Posterior cingulate gyrus (tissue), 11 donors: ENCODE results near the gene KIF1C.

Experiments
- DNase-seq, 10 donors: peaks; one replicate each; pipeline versions ENCODE4 v3.0.0 to v3.0.0-alpha.2; 2020 to 2021; ENCODE audit warnings: mixed read lengths in 3 of 10
- intact Hi-C: fragments of 100-400 bp; cut with DNase I; formaldehyde crosslinking; loops from one replicate; pipeline ENCODE4 v1.15.1; 2023

Gene KIF1C

DNA sequence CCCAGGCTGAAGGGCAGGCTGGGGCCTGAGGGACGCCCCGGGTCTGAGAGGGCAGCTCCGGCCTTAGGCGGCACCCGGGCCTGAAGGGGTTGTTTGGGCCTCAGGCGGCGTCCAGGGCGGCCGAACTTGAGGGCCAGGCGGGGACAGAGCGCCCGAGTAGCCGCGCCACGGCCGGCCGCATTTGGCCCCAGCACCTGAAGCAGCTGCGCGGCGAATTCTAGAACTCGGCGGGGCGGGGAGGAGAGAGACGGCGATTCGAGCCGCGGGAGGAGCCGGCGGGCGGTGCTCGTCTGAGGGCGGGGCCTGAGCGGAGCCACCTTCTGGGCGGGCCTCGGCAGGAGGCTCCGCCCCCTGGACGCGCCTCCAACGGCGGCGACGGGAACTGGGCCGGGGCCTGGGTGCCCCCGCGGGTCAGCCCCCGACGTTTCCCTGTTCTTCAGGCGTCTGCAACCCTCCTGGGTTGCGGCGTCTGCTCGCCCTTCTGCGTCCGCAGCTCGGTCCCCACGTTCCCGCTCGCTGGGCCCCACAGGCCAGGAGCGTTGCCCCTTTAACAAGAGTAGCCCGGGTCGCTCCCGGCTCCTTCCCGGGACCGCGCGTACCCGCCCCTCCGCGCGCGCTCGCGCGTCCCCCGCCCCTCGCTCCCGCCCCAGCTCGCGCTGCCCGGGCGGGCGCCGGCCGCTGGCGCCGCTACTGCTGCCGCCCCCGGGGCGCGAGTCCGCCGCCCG is at the start of gene KIF1C, which contains the start of gene INCA1:
TSS of gene KIF1C (plus strand) at position 649 of the 725 bp plus-strand sequence. CDS start 2,297 bp downstream, outside the sequence.
TSS of gene INCA1 (minus strand) at position 221 of the 725 bp plus-strand sequence. CDS start 3,085 bp downstream, outside the sequence.
- intact Hi-C loops: loop anchor here (1.0 kb wide), 1 partner anchor 30 kb away; the partner anchor contains the start of gene SPAG7
- peak; percentile 87 to 99 (median 95) for DNase-seq

DNA sequence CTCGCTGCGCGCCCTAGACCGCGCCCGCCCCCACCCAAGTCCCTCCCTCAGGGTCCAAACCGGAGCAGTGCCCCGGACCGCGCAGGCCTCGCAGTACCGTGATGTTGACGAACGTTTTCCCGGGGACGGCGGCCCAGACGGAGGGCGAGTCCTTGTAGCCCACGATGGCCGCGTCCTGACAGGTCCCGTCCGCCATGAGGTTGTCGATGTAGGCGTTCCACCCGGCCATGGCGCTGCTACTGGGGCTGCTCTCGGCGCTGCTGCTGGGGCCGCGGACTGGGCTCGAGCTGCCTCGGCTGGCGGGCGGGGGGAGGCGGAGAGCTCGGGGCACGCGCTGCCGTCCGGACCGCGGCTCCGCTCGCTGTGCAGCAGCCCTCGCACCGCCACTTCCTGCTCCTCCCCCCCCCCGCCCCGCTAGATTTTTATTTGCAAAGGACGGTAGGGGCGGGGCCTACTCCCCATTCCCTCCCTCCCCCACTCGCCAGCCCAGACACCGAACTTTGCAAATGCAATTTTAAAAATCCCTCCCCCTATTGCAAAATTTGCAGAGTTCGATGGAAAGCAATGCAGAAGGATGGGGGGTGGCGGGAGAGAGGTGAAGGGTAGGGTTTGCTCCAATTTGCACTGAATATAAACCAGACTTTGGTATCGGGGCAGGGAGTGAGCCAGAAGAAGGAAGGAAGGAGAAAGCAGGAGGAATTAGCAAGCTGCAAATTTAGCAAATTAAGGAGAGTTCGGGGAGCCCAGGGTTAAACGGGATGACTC is 49.4 kb upstream of the KIF1C start, which contains the start of gene PFN1:
TSS of gene PFN1 (minus strand) at position 365 of the 765 bp plus-strand sequence. CDS start at position 229, 136 bp downstream.
- intact Hi-C loops: loop anchor here (1.0 to 5.0 kb wide), 2 partner anchors 19 to 39 kb away; partner anchors contain the start of genes CAMTA2 and SPAG7

DNA sequence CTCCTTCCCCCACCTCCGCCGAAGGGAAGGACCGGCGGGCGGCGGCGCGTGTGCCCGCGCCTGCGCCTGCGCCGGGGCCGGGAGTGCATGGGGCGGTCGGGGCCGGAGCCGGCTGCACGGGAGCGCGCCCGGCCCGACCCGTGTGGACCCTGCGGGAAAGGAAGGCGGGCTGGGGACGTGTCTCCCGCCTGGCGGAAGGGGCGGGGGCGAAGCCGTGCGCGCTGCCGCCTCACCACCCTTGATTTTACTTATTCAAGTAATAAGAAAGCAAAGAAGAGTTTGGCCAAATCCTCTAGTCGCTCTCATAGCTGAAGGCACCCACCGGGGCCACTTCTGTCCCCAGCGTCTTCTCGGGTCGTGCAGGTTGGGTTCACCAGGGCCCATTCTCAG is 48.8 kb upstream of the KIF1C start:
- peak; percentile 55 to 96 (median 69) for DNase-seq

More for the DNA sequence above, 49.4 kb upstream of the KIF1C start, which contains the start of gene PFN1:
- peak; percentile 63 to 96 (median 80) for DNase-seq

DNA sequence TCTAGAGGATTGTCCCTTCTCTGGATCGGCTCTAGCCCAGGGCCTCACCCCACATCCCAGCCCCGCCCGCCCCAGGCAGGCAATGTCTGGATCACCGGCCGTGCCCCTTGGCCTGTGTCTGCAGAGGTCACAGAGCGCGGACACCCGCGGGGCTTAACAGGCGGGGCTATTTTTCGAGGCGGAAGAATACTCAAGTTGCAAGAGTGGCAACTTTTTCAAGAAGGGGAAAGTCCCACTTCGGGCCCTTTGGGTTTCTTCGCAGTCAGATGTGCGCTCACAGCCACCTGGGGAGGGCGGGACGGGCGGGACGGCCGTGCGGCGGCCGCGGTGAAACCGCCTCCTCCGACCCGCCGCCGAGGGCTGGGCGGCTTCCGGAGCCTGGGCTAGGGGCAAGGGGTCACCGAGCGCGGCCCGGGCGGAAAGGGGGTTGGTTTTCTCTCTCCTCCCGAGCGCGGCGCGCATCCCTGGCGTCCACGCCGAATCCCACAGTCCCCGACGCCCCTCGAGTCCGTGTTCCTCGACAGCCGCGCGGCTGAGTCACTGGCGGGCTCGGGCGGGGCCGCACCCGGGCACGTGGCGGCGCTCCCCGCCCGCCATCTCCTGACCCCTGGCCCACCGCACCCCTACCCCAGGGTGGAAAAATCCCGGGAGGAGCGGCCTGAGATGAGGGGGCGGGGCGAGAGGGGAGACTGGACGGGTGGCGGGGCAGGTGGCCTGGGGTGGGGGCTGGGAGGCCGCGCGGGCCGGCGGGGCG is 48.3 kb upstream of the KIF1C start:
- intact Hi-C loops: loop anchor here (5.0 kb wide), 1 partner anchor 38 kb away; the partner anchor contains the start of gene CAMTA2
- DNase-seq: peak in 2 of 10 donors; percentile 34 to 86

More for the DNA sequence above, 48.8 kb upstream of the KIF1C start:
- intact Hi-C loops: loop anchor here (1.0 to 5.0 kb wide), 2 partner anchors 18 to 38 kb away; partner anchors contain the start of genes CAMTA2 and SPAG7

DNA sequence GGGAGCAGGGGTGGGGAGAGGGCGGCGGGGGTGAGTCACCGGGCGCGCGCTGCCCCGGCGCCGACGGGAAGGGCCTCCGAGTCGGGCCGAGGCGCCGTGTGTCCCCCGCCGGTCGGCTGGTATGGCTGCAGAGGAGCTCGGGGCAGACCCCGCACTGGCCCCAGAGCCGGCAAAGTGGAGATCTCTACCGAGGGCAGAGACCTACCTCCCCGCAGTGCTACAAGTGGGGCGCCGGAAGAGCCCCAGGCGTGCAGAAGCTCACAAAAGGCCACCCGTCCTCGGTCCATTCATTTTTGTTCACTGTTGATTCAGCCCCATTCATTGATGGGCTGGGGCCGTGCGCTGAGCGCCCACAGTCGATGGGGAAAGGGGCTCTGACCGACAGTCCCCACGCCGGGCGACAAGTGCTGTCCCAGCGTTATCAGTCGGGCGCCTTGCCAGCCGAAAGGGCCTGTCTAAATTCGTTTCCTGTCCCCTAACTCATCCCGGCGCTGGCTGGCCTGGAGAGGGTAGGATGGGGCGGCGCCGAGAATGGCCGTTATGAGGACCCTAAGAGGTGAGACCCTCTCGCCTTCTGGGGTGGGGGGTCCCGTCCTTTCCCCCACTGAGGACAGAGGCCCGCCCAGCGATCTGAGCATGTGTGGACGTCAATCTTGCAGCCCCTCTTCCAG is 47.5 kb upstream of the KIF1C start:
- DNase-seq: peak in 3 of 10 donors; percentile 19 to 87 (median 64)
- intact Hi-C loops: no loop called here

DNA sequence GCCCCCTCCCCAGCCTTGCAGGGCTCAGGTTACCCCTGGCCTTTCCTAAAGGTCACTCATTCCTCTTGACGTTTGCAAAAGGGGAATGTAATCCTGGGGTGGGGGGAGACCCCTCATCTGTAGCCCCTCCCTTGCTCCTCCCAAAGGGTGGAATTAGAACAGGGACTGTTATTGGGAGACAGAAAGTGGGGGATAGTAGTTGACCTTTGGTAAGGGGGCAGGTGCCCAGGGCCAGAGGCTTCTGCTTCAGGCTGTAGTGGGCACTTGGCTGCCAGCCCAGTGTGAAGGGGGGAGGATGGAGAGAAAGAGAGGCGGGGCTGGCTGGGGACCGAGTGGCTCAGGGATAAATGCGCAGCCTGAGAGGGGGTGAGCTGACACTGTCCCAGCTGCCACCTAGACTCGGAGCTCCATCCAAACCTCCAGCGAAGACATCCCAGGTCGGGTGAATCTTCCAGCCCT is 47.0 kb upstream of the KIF1C start, which contains the start of gene ENO3:
TSS of gene ENO3 (plus strand) at position 374 of the 459 bp plus-strand sequence. CDS start 711 bp downstream, outside the sequence.
- peak in 1 of 10 donors; percentile 63 for DNase-seq
- intact Hi-C loops: no loop called here

DNA sequence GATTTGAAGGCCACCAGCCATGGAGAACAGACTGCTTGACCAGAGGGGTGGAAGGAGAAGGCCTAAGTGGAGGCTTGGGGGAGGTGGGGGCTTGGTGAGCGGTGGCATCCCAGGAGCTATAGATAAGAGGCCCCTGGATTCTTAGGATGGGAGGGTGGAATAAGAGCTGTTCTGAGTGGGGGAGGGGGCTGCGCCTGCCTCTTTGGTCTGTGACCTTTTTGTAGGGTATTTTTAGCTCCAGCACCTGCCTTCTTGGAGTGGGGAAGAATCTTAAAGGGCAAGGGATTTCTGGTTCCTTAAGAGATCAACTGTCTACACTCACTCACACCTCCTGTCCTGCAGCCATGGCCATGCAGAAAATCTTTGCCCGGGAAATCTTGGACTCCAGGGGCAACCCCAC is 46.3 kb upstream of the KIF1C start:
- intact Hi-C loops: no loop called here

DNA sequence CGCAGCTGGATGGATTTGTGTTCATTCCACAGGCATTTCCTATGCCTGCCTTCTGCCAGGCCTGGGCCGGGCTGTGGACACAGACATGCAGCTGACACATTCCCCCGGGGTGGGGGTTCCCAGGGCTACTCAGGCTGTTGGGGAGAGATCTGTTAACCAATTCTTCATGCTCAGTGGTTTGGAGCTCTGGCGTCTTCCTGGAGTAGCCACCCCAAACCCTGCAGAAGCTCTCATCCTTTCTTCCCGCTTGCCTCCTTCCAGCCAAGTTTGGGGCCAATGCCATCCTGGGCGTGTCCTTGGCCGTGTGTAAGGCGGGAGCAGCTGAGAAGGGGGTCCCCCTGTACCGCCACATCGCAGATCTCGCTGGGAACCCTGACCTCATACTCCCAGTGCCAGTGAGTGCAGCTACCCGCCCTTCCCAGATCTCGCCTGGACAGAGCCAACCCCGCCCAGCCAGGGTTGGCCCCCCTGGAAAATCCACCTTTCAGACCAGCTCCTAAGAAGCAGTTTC is 44.2 kb upstream of the KIF1C start:
- intact Hi-C loops: no loop called here

More for the DNA sequence above, 46.3 kb upstream of the KIF1C start:
- DNase-seq: peak in 1 of 10 donors; percentile 28

DNA sequence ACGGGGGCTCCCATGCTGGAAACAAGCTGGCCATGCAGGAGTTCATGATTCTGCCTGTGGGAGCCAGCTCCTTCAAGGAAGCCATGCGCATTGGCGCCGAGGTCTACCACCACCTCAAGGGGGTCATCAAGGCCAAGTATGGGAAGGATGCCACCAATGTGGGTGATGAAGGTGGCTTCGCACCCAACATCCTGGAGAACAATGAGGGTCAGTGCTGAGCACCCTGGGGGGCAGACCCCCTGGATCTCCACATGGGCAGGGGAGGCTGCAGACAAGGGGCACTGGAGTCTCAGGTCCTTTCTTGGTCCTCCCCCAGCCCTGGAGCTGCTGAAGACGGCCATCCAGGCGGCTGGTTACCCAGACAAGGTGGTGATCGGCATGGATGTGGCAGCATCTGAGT is 42.7 kb upstream of the KIF1C start:
- peak in 2 of 10 donors; percentile 55 to 66 for DNase-seq
- intact Hi-C loops: no loop called here

More for the DNA sequence above, 44.2 kb upstream of the KIF1C start:
- DNase-seq: peak in 2 of 10 donors; percentile 45 to 77

DNA sequence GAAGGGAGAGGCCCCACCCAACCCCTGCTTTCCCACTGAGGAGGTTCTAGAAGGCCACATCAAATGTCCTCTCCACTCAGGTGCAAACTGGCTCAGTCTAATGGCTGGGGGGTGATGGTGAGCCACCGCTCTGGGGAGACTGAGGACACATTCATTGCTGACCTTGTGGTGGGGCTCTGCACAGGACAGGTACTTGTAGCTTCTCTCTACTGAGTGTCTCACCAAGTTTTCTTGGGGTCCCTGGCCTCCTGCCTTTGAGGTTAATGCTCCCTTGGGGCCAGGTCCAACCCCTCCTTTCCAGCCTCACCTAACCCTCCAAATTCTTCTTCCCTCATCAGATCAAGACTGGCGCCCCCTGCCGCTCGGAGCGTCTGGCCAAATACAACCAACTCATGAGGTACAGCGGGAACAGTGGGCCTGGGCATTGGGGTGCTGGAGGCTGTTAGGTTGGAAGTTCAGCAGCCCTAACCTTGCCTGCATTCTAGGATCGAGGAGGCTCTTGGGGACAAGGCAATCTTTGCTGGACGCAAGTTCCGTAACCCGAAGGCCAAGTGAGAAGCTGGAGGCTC is 41.2 kb upstream of the KIF1C start:
- DNase-seq: peak in 2 of 10 donors; percentile 51 to 58
- intact Hi-C loops: no loop called here

DNA sequence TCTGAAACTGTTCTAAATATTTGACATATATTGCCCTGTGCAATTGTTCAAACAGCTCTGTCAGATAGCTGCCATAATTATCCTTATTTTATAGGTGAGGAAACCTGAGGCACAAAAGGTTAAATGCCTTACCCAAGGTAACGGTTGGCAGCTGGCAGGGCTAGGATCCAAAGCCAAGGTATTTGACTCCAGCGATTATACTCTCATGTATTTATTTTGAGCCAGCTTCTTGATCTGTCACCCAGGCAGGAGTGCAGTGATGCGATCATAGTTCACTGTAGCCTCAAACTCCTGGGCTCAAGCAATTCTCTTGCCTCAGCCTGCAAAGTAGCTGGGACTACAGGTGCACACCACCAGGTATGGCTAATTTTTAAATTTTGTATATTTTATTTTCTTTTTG is 39.6 kb upstream of the KIF1C start:
- intact Hi-C loops: no loop called here

DNA sequence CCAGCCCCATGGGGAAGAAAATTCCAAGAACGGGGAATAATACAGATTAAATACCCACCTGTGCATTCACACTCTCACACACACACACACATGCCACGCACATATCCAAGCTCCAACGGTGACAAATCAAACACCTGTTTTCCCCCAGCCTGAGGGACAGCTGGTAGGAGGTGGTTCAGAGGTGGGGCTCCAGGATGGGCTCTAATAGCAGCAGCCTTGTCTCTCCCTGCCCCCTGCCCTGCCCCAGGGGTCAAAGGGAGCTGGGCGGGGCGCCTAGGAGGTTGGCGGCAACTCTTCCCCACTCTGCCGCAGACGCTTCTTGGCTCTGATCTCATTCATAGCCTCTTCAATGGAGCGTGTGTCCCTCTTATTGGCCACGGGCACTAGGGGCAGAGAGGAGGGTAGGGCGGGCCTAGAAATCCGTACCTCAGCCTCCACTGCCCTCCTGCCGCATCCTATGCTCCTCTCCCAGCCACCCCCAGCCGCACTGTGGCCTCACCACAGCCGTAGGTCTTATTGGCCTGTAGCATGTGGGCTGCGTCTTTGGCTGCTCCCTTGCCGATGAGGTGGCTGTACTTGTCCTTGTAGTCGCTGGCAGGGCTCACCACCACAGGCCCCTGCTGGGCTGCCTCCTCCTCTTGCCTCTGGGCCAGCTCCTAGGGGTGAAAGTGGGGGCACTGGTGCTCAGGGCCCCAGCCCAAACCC is 38.3 kb upstream of the KIF1C start:
- peak in 1 of 10 donors; percentile 39 for DNase-seq
- intact Hi-C loops: no loop called here

More for the DNA sequence above, 39.6 kb upstream of the KIF1C start:
- no peak for DNase-seq

DNA sequence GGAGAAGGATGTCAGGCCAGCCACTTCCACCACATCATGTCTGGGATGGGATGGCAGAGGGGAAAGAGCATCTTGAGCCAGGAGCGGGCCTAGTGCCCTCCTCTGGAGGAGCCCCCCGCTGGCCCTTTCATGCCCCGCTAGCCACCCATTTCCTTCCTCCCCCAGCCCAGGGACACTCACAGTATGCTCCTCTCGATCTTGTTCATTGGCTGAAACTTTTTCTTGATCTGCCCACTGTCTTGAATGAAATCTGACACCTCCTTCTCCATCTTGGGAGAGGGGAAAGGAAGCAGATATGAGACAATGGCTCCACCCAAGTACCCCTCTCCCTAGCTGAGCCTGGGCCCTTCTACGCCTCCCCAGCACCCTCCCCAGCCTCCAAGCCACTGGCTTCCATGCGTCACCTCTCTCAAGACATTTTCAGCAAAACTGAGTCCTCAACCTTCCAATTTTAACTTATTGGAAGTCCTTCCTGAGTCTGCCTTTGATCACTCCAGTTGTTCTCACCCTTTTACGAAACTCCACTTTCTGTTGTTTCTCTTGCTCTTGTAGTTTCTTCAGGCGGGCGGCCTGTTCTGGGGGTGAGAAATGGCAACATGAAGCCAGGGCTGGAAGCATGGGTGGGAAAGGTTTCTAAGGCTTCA is 37.3 kb upstream of the KIF1C start:
- peak in 1 of 10 donors; percentile 9 for DNase-seq
- intact Hi-C loops: loop anchor here (10.0 kb wide), 1 partner anchor 56 kb away; the partner anchor contains the start of gene CHRNE

DNA sequence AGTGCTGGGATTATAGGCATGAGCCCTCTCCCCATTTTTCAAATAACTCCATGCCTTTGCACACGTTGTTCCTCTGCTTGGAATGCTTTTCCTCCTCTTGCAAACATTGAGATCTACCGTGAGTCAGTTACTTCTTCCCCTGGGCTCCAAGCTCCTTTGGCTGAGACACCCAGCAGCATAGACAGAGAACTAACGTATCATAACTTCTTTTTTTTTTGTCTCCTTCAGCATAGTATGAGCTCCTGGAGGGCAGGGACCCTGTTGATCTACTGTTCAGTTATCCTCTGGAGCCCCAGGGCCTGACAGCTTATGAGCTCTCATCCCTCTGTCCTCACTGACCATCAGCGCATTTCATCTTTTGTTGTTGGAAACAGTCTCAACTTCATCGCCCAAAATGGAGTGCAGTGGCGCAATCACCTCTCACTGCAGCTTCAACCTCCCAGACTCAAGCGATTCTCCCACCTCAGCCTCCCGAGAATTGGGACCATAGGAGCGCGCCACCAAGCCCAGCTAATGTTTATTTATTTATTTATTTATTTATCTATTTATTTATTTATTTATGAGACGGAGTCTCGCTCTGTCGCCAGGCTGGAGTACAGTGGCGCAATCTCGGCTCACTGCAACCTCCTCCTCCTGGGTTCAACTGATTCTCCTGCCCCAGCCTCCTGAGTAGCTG is 32.3 kb upstream of the KIF1C start:
- peak in 2 of 10 donors; percentile 51 to 60 for DNase-seq
- intact Hi-C loops: loop anchor here (10.0 kb wide), 1 partner anchor 61 kb away; the partner anchor contains the start of gene CHRNE

DNA sequence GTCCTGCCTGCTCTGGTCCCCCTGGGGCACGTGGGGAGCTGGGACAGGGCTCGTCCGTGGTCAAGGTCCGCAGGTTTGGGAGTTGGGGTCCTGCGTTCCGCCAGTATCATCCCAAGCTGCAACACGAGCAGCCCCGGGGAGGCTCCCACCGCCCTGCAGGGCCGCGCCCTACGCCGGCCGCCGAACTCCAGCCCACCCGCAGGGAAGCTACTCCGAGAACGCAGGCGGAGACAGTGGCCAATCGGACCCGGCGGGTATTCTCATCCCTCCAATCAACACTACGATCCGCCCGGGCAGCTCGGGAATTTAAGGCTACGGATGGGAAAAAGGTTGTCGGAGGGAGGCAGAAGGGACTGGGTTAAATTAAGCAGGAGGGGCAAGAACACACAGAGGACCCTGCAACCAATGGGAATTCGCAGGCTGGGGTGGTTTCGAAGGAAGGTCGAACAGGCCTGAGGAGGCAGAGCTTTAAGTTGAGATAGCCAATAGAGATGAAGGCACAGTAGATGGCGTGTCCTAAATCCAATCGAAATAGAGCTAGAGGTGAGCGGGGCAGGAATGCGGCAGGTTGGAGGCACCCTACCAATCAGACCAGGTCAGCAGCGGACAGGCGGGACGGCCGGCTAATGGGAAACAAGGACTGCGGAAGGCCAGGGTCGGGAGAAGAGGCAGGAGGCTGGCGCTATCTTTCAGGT is 30.8 kb upstream of the KIF1C start:
- intact Hi-C loops: loop anchor here (1.0 to 10.0 kb wide), 4 partner anchors 19 to 62 kb away; partner anchors contain the start of genes CHRNE, INCA1, KIF1C and PFN1
- peak; percentile 96 to 100 (median 99) for DNase-seq
